WTC11 (cell line): ENCODE results near the gene BTNL2.

Source experiments
- ATF1 ChIP-seq: sonication (generic); formaldehyde crosslinking; IDR thresholded peaks from 2 replicates; pipeline ENCODE4 v1.8.1; 2023; ENCODE audit warnings: mild to moderate bottlenecking, moderate library complexity, missing genetic modification reagents
- MAX ChIP-seq: sonication (generic); formaldehyde crosslinking; IDR thresholded peaks from 2 replicates; pipeline ENCODE4 v1.8.0; 2022; ENCODE audit warnings: mild to moderate bottlenecking, missing genetic modification reagents
- TF ChIP-seq, protein P1 (sequence below): fragments of 200-600 bp; IDR thresholded peaks from 2 replicates; pipeline ENCODE4 v1.8.0; 2022; ENCODE audit warnings: antibody characterized with exemption
- TF ChIP-seq, protein P2 (sequence below): sonication (generic); formaldehyde crosslinking; IDR thresholded peaks from 2 replicates; pipeline ENCODE4 v1.8.1; 2023; ENCODE audit warnings: mild to moderate bottlenecking, missing genetic modification reagents, moderate library complexity

GRCh38 chr6:32369660-32370059, 37.3 kb downstream of the BTNL2 start:
- TF ChIP-seq, protein P1, sequence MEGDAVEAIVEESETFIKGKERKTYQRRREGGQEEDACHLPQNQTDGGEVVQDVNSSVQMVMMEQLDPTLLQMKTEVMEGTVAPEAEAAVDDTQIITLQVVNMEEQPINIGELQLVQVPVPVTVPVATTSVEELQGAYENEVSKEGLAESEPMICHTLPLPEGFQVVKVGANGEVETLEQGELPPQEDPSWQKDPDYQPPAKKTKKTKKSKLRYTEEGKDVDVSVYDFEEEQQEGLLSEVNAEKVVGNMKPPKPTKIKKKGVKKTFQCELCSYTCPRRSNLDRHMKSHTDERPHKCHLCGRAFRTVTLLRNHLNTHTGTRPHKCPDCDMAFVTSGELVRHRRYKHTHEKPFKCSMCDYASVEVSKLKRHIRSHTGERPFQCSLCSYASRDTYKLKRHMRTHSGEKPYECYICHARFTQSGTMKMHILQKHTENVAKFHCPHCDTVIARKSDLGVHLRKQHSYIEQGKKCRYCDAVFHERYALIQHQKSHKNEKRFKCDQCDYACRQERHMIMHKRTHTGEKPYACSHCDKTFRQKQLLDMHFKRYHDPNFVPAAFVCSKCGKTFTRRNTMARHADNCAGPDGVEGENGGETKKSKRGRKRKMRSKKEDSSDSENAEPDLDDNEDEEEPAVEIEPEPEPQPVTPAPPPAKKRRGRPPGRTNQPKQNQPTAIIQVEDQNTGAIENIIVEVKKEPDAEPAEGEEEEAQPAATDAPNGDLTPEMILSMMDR = no peak
- no peak for TF ChIP-seq ATF1 (CRISPR knock-in tag)
- TF ChIP-seq, protein P2, sequence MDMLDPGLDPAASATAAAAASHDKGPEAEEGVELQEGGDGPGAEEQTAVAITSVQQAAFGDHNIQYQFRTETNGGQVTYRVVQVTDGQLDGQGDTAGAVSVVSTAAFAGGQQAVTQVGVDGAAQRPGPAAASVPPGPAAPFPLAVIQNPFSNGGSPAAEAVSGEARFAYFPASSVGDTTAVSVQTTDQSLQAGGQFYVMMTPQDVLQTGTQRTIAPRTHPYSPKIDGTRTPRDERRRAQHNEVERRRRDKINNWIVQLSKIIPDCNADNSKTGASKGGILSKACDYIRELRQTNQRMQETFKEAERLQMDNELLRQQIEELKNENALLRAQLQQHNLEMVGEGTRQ = no peak
- TF ChIP-seq MAX (CRISPR knock-in tag) = no peak
